Kidney epithelial cell (primary cell): ENCODE data around the gene SPAG4. TPM values are rescaled to one million over a fixed set of nuclear protein-coding genes. Genes with fewer than 3 reads are reported as not detected.

Experiments
- DNase-seq: peaks from one replicate; pipeline ENCODE4 v3.0.0-alpha.2; 2010; ENCODE audit warnings: low read depth
- H3K27me3 ChIP-seq: 2 replicates; pipeline ENCODE4 v1.6.0; 2011; ENCODE audit warnings: low read length; ENCODE audit not compliant: control insufficient read depth, insufficient read depth
- H3K36me3 ChIP-seq: 2 replicates; pipeline ENCODE4 v1.5.1; 2011; ENCODE audit warnings: low read length; ENCODE audit not compliant: control insufficient read depth, insufficient read depth
- H3K4me3 ChIP-seq: 2 replicates; pipeline ENCODE4 v1.5.1; 2011; ENCODE audit warnings: low read depth, mild to moderate bottlenecking, control low read depth, low read length
- CTCF ChIP-seq: IDR thresholded peaks from 2 replicates; pipeline ENCODE4 v1.5.1; 2011; ENCODE audit warnings: mild to moderate bottlenecking, moderate library complexity, low read length, control low read depth, inconsistent platforms; ENCODE audit not compliant: insufficient read depth, poor library complexity, severe bottlenecking
- total RNA-seq: library from RNA; depleted of rRNA; stranded (reverse); fragments of >200 nt; gene quantifications from 2 replicates; pipeline ENCODE4 v1.2.3, GENCODE V29; 2015

SPAG4 gene
- total RNA-seq, 1 donor from 2014 or later, result 2.6 TPM

GRCh38 chr20:35620818-35621559 lies 5.4 kb downstream of the SPAG4 start:
- Histone ChIP-seq H3K4me3 (no peak overlapping the region), H3K36me3 (peaks cover 3% of the 10 kb centered on the region), H3K27me3 (no peaks in the 10 kb centered on the region)
- DNase-seq, result no peak
- TF ChIP-seq CTCF, result no peak

GRCh38 chr20:35621560-35621946 lies 5.9 kb downstream of the SPAG4 start:
- DNase-seq, result no peak
- no peaks in the 10 kb centered on the region for H3K27me3 ChIP-seq
- peak; percentile 20 for TF ChIP-seq CTCF
- H3K36me3 ChIP-seq, result peaks cover 3% of the 10 kb centered on the region
- no peak overlapping the region for H3K4me3 ChIP-seq

- H3K36me3 ChIP-seq, result peaks cover 3% of the 10 kb centered on the region
Observed at GRCh38 chr20:35625584-35626385, 10.2 kb downstream of the SPAG4 start.

GRCh38 chr20:35626386-35627001 lies 10.9 kb downstream of the SPAG4 start:
- DNase-seq, result no peak
- H3K27me3 ChIP-seq, result no peaks in the 10 kb centered on the region
- no peak for TF ChIP-seq CTCF
- H3K36me3 ChIP-seq, result peaks cover 3% of the 10 kb centered on the region
- H3K4me3 ChIP-seq, result no peak overlapping the region

More at GRCh38 chr20:35625584-35626385, 10.2 kb downstream of the SPAG4 start:
- H3K4me3 ChIP-seq, result no peak overlapping the region
- DNase-seq, result no peak
- TF ChIP-seq CTCF, result no peak
- no peaks in the 10 kb centered on the region for H3K27me3 ChIP-seq

- H3K27me3 ChIP-seq, result no peaks in the 10 kb centered on the region
- DNase-seq, result no peak
- no peak overlapping the region for H3K4me3 ChIP-seq
- no peak for TF ChIP-seq CTCF
- H3K36me3 ChIP-seq, result peaks cover 3% of the 10 kb centered on the region
Observed at GRCh38 chr20:35627121-35627520, 11.5 kb downstream of the SPAG4 start.
